HS-5 (cell line): ENCODE results near the gene CD276.
"Not testable (repeated sequence)": the region's sequence is repeated elsewhere in the genome, so short reads cannot be mapped to it uniquely, and the experiment has no call there.

Experiments
- DNase-seq: peaks from one replicate; pipeline ENCODE4 v3.0.0-alpha.2; 2012; ENCODE audit warnings: low read depth

CD276 gene

DNA sequence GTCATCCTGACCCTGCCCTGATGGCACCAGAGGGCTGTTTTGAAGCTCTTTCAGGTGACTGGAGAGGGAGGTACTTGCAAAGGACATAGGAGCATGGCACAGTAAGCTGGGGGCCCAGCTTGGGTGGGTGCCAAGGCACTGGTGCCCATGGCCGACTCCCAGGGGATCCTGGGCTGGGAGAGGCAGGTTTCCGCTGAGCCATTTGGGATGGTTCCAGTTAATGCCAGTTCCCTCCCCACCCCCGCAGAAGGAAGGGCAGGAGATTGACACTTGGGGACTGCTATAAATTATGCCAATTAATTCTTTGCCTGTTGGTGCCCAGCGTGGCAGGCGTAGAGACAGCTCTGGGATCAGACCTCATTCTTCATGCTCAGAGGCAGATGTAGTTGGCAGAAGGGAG lies 26.1 kb downstream of the CD276 start:
- DNase-seq, result no peak

- DNase-seq, result no peak
Observed at GRCh38 chr15:73711526-73711925, 27.3 kb downstream of the CD276 start.

DNA sequence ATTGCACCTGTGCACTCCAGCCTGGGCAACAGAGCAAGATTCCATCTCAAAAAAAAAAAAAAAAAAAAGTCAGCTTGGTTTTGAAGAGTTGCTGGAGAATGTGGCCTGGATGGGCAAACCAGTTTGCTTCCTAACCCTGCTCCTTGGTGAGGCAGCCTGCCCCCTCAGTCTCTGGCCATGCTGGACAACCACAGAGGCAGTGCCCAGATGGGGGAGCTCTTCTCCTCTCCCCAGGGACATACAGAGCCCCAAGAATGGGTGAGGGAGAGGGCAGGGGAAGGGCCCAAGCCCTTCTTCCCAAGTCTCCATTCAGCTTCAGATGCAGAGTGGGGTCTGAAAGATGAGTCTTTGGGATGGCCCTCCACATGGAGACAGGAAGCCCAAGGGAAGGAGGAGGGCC lies 27.9 kb downstream of the CD276 start:
- no peak for DNase-seq

DNA sequence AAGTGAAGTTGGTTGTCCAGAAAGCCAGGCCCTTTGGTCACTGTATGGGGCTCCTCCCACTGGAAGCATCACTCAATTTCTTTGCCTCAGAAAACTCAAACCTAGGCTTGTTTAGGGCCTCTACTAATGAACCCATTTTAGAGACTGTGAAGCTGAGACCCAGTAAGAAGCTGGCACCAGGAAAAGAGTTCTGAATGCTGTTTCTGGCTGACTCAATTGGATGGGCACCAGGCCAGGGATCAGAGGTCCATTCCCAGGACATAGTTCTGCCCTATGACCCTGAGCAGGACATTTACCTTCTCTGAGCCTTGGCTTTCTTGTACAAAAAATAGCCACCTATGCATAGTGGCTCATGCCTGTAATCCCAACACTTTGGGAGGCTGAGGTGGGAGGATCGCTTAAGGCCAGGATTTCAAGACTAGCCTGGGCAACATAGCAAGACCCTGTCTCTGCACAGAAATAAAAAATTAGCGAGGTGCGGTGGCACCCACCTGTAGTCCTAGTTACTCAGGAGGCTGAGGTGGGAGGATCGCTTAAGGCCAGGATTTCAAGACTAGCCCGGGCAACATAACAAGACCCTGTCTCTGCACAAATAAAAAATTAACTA lies 30.6 kb downstream of the CD276 start:
- no peak for DNase-seq

DNA sequence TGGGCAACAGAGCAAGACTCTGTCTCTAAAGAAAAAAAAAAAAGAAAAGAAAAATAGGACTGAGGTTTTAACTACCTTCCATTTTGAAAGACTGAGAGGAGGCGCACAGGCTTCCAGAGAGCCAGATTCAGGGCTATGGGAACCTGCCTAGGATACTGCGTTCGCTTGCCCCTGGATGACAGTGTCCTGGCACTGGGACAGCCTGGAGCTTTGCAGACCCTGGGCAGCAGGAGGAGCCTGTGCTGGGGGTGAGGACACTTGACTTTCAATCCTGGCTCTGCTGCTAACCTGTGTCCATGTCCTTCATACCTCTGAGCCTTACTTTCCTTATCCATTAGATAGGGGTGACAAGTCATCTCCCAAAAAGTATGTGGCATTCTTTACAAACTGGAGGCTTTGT lies 31.2 kb downstream of the CD276 start:
- no peak for DNase-seq

GRCh38 chr15:73716417-73716816 lies 32.2 kb downstream of the CD276 start:
- DNase-seq, result no peak

DNA sequence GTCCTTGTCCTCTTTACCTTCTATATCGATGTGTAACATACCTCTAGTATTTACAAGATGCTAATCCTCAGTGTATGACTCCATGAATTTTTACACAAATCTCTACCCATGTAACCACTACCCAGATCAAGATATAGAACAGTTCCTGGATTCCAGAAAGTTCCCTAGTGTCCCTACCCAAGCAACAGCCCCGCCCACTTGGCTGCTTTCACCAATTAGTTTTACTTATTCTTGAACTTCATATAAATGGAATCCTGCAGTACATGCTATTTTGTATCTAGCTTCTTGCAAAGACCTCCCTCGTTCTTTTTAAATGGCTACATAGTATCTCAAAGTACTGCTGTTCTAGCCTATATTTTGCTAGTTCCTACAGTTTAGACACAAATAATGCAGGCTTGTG lies 33.0 kb downstream of the CD276 start:
- DNase-seq, result no peak

DNA sequence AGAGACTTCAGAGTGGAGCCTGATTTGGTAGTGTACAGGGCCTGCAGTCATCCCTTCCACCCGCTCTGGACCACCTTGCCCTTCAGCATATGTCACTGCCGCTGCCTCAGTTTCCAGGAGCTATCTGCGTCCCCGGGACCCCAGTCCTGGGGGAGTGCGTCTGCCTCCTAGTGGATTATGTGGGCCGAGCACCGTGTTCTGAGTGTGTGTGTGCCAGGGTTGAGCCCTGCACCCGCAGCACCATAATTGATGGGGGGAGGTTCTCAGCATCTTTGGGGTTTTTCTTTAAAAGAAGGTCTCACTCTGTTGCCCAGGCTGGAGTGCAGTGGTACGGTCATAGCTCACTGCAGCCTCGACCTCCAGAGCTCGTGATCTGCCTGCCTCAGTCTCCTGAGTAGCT lies 33.6 kb downstream of the CD276 start:
- DNase-seq, result no peak

DNA sequence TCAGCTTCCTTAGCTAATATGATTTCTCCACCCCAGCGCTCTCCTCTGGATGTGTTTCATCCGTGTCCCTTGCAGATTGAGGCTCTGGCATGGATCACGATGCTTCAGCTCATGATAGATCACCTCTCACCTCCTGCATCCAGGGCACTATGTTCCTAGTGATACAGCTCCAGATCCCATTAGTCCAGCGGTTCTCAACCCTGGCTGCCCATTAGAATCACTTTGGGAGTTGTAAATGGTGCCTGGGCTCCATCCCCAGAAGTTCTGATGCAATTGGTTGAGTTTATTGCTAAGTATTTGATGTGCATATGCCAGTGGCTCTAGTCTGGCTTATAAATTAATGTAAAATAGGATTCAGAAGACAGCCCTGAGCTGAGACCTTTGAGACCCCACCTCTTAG lies 34.5 kb downstream of the CD276 start:
- DNase-seq, result no peak

- DNase-seq, result no peak
Observed at GRCh38 chr15:73722425-73722824, 38.2 kb downstream of the CD276 start.

DNA sequence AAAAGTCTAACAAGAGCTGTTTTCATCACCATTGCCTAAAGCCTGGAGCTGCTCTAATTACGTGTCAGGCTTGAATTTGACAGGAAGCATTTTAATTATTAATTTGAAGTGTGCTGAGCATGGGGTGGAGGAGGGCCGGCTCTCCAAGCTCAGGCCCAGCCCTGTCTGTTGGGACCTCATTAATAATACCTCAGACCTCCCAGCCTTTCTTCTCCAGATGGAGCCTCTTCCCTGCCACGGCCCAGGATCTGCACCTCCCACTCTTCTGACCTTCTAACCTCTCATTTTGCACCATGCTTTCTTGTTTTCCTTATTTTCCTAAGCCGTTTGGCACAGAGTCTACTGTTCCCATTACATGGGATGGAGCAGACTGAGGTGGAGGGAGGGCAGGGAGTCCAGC lies 39.0 kb downstream of the CD276 start:
- DNase-seq, result no peak

DNA sequence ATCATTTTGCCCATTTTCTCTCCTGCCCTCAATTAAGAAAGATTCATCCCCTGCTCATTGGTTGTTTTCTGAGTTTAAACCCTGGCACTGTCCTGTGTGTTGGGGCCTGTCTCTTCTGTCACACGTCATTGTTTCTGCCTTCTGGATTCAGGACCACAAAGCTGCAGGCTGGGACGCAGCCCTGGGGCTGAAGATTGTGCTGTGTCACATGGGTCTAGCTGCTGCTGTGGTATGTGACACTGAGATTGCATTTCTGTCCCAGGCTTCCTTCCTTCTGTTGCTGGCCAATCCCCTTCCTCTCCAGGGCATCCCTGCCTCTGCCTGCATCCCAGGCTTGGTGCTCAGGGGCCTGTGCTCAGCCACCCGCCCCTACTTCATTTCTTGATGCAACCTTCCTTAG lies 40.0 kb downstream of the CD276 start:
- DNase-seq, result no peak

DNA sequence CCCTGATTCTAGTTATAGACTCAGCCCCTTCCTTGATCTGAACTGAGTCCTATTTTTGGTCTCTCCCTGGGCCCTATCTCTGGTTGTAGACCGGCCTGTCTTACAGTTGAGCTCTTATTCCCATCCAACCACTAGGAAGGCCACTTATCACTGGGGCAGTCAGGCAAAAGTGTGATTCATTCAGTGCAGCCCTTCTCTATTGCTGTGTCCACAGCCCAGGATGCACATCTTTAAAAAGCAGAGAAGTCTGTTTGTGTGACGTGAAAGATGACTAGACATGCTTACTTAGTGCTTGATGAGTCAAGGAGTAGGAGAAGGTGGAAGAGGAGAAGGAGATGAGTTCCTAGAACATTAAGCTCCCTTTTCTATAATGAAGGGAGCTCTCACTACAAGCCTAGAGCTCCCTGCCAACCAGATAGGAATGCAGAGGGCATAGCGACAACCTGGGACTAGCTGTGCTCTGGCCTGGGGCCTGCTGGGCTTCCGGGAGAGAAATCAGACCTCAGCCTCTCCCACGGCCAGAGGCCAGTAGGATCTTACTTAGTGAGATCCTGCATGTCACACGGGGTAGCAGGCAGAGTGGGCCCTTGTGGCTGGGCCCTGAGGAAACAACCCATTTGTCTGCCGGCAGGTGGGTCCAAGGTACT lies 43.3 kb downstream of the CD276 start:
- no peak for DNase-seq

DNA sequence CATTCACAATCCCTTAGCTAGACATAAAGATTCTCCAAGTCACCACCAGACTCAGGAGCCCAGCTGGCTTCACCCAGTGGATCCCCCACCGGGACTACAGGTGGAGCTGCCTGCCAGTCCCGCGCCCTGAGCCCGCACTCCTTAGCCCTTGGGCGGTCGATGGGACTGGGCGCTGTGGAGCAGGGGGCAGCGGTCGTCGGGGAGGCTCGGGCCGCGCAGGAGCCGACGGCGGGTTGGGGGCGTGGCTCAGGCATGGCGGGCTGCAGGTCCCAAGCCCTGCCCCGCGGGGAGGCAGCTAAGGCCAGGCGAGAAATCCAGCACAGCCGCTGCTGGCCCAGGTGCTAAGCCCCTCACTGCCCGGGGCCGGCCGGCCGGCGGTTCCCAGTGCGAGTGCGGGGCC lies 47.9 kb downstream of the CD276 start:
- not testable (repeated sequence) for DNase-seq

GRCh38 chr15:73732930-73733329 lies 48.7 kb downstream of the CD276 start:
- no peak for DNase-seq

- DNase-seq, result no peak
Observed at GRCh38 chr15:73737535-73737934, 53.4 kb downstream of the CD276 start.

DNA sequence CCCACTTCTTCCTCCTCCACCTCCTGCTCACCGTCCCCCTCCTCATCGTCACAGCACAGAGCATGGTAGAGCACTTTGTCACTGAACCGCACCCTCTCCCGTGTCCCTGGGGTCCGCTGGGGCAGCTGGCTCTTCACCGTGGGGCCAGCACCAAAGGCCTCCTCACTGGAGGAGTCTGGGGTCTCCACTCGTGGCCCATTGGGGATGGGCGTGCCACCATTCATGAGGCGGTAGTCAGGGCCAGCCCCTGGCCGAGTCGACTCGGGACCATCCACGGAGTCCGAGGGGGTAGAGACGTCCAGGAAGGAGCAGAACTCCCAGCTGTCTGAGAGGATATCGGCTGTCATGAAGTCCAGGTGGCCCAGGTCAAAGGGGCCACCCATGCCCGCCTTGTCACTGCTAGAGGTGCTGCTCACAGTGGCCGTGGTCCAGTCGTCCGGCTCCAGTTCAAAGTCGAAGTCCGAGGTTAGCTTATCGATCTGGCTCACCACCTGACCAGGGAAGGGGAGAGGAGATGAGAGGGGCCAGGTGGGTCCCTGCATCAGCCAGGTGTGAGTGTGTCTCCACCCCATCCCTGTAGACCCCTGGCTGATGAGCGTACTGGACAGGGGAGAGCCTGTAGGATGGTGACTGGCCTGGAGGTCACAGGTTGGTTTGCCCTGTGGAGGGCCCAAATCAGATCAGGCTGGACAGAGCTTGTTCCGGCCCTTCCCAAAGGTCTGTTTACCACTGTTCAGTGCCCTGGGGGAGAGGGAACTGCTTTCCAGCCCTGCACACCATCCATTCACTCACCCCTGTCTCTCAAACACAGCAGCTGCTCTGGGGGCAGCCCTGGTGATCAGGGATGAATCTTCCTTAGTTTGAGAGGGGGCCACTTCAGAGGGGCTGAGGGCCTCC lies 56.2 kb downstream of the CD276 start:
- no peak for DNase-seq

DNA sequence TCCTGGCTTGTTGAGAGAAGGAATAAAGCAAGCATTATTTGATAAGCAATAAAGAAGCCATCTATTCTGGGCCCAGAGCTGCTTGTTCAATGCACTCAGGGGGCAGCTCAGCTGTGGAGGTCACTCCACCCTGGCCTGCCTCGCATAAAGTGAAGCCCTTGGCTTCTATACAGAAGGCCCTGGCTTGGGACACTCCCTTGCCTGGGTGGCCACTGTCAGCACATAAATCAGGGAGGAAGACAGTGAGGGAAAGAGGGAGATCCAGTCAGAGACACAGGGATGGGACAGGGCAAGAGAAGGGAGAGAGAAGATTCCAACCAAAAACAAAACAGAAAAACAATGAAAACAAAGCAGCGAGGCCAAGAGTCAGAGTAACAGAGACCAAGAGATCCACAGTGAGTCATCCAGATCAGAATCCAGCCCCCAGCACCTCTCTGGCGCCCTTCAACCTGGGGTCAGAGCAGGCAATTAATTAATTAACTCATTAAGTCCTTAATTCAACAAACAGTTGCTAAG lies 57.2 kb downstream of the CD276 start:
- DNase-seq, result no peak

- no peak for DNase-seq
Observed at GRCh38 chr15:73744293-73744692, 60.1 kb downstream of the CD276 start.

GRCh38 chr15:73745073-73745472 lies 60.9 kb downstream of the CD276 start:
- DNase-seq, result no peak

GRCh38 chr15:73746261-73746660 lies 62.1 kb downstream of the CD276 start:
- DNase-seq, result no peak

DNA sequence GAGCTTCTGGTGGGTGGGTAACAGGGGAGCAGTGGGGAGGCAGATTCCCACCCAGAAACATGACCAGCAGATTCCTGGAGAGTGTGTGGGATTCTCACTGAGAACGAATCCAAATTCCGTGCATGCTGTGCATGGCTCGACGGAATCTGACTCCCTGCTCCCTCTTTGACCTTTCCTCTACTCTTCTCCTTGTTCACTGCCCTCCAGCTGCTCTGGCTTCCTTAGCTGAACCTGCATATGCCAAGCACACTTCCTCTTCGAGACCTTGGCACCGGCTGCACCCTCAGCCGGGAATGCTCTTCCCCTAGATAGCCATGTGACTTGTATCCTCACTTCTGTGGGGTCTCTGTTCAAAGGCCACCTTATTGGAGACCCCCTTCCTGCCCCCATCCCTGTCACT lies 62.7 kb downstream of the CD276 start:
- DNase-seq, result no peak
